Measurements from ENCODE around the gene PLPP2. TPM values are rescaled to one million over a fixed set of nuclear protein-coding genes. Genes with fewer than 3 reads are reported as not detected.

PLPP2 gene
- total RNA-seq, 4 donors from 2014 or later, result 1.0 to 4.1 (median 1.5) TPM; not detected in 1

- TF ChIP-seq, protein P1, sequence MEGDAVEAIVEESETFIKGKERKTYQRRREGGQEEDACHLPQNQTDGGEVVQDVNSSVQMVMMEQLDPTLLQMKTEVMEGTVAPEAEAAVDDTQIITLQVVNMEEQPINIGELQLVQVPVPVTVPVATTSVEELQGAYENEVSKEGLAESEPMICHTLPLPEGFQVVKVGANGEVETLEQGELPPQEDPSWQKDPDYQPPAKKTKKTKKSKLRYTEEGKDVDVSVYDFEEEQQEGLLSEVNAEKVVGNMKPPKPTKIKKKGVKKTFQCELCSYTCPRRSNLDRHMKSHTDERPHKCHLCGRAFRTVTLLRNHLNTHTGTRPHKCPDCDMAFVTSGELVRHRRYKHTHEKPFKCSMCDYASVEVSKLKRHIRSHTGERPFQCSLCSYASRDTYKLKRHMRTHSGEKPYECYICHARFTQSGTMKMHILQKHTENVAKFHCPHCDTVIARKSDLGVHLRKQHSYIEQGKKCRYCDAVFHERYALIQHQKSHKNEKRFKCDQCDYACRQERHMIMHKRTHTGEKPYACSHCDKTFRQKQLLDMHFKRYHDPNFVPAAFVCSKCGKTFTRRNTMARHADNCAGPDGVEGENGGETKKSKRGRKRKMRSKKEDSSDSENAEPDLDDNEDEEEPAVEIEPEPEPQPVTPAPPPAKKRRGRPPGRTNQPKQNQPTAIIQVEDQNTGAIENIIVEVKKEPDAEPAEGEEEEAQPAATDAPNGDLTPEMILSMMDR (IDR thresholded peaks at IDR 0.05; ENCODE audit: low read depth), result no peak
Observed at GRCh38 chr19:325173-325936, 34.2 kb upstream of the PLPP2 start.

- TF ChIP-seq, protein P1 (IDR thresholded peaks at IDR 0.05; ENCODE audit: low read depth), result no peak
Observed at GRCh38 chr19:324716-325115, 33.5 kb upstream of the PLPP2 start.

DNA sequence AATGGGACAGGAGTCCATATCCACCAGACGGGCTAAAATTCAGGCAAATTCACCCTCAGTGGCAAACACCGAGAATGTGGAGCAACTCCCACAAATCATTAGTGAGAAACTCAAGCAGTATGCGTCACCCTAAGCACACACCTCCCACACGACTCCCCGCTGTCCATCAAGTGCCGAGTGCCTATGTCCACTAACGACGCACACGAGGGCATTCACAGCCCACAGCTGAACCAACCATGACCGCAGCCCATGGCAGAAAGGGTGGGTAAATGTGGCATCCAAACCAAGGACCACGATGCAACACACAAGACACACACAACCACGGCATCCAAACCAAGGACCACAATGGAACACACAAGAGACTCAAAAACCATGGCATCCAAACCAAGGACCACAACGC, 31.4 kb upstream of the PLPP2 start:
- TF ChIP-seq, protein P1 (IDR thresholded peaks at IDR 0.05; ENCODE audit: low read depth), result no peak

- TF ChIP-seq, protein P1 (IDR thresholded peaks at IDR 0.05; ENCODE audit: low read depth), result no peak
Observed at GRCh38 chr19:318509-318774, 27.2 kb upstream of the PLPP2 start.

DNA sequence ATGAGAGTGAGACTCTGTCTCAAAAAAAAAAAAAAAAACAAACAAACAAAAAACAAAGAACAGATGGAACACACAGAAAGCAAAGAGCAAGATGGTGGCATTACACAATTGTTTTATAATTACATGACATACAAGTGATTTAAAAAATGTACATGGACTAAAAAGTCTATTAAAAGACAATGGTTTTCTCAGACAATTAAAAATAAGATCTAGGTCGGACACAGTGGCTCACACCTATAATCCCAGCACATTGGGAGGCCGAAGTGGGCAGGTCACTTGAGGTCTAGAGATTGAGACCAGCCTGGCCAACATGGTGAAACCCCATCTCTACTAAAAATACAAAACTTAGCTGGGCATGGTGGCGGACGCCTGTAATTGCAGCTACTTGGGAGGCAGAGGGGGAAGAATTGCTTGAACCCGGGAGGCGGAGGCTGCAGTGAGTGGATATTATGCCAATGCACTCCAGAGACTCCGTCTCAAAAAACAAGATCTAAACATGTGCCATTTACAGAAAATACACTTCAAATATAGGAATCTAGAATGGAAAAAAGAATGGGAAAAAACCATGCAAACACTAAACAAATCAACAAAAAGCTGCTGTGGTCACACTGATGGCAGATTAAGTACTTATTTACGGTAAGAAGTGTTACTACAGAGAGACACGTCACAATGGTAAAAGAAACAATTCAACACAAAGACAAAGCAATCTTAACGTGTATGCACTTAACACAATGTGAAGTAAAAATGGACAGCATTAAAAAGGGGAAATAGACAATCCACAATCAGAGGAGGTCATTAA, 26.7 kb upstream of the PLPP2 start:
- TF ChIP-seq, protein P1 (IDR thresholded peaks at IDR 0.05; ENCODE audit: low read depth), result no peak

GRCh38 chr19:315811-316210, 24.6 kb upstream of the PLPP2 start:
- TF ChIP-seq, protein P1 (IDR thresholded peaks at IDR 0.05; ENCODE audit: low read depth), result no peak

DNA sequence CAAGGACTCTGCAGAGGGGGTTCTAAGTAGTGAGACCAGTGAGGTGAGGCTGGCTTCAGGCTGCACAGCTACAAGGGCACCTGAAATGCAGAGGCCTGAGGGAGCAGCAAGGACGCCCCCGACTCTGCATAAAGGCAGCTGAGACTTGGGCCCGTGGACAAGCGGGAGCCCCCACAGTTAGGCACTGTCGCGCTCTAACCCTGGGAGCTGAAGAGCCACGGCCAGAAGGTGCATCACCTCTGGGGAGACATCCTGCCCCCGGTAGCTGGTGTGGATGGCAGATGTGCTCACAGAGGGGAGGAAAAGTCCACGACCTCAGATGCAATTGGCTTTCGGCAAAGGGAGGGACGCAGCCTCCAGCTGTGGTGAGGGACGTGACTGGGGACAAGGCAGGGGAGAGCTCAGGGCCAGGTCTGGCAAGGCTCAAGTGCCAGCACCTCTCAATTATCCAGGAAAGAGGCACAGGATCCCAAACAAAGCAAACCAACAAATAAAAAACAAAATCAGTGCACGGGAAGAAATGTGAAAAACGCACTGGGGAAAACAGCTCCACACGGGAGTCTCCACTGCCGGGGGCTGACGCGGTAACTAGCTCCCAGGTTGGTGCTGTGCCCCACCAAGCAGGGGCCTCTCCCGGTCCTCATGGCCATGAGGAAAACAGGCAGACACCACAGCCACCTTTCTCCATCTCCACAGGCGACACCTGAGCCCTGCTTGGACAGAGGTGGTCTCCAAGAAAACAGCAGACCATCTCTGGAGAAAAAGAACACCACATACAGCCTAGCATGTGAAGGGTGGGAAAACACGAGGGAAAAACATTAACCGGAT, 23.0 kb upstream of the PLPP2 start:
- TF ChIP-seq, protein P1 (IDR thresholded peaks at IDR 0.05; ENCODE audit: low read depth), result no peak
